ENCODE measurements around the gene PDE1C.

The PDE1C gene

GRCh38 chr7:31917256-31917655 lies 153.0 kb downstream of the PDE1C start:
- Histone ChIP-seq H3K27me3 (ENCODE audit: control insufficient read depth, insufficient read depth, low read length) (no peaks in the 10 kb centered on the region), H3K9ac (ENCODE audit: low read length) (no peak overlapping the region), H3K4me3 (ENCODE audit: low read length) (no peak overlapping the region), H3K36me3 (ENCODE audit: control insufficient read depth, insufficient read depth, low read length) (no peaks in the 10 kb centered on the region), H3K27ac (ENCODE audit: low read depth, low read length) (no peak overlapping the region), H3K4me1 (ENCODE audit: control insufficient read depth, insufficient read depth, low read length) (no peaks in the 10 kb centered on the region)

- Histone ChIP-seq H3K27me3 (ENCODE audit: control insufficient read depth, insufficient read depth, low read length) (no peaks in the 10 kb centered on the region), H3K36me3 (ENCODE audit: control insufficient read depth, insufficient read depth, low read length) (no peaks in the 10 kb centered on the region), H3K27ac (ENCODE audit: low read depth, low read length) (no peak overlapping the region), H3K9ac (ENCODE audit: low read length) (no peak overlapping the region), H3K4me3 (ENCODE audit: low read length) (no peak overlapping the region), H3K4me1 (ENCODE audit: control insufficient read depth, insufficient read depth, low read length) (no peaks in the 10 kb centered on the region)
Measured at GRCh38 chr7:31910191-31910590, 160.0 kb downstream of the PDE1C start.

- Histone ChIP-seq H3K9ac (ENCODE audit: low read length) (no peak overlapping the region), H3K4me3 (ENCODE audit: low read length) (no peak overlapping the region), H3K27ac (ENCODE audit: low read depth, low read length) (no peak overlapping the region), H3K27me3 (ENCODE audit: control insufficient read depth, insufficient read depth, low read length) (no peaks in the 10 kb centered on the region), H3K36me3 (ENCODE audit: control insufficient read depth, insufficient read depth, low read length) (no peaks in the 10 kb centered on the region), H3K4me1 (ENCODE audit: control insufficient read depth, insufficient read depth, low read length) (no peaks in the 10 kb centered on the region)
Measured at GRCh38 chr7:31906479-31907171, 163.6 kb downstream of the PDE1C start.

DNA sequence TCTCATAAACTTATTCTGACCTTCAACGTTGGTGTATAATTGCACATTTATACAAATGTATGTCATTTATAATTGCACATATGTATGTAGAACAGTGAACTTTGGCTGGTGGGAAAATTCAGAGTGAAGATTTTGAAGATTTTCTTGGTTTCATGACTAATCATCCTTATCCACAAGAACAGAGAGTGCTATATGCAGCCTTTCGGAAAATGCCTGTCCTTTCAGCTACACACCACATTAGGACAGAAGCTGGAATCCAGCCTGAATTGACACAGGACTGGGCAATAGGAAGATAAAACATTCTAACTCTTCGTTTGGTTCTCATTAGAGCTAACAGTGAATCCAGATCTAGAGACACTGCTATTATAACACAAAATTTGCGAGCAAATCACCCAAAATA lies 166.2 kb downstream of the PDE1C start:
- no peak overlapping the region for H3K9ac ChIP-seq (ENCODE audit: low read length)
- H3K36me3 ChIP-seq (ENCODE audit: control insufficient read depth, insufficient read depth, low read length) = no peaks in the 10 kb centered on the region
- no peaks in the 10 kb centered on the region for H3K4me1 ChIP-seq (ENCODE audit: control insufficient read depth, insufficient read depth, low read length)
- no peak overlapping the region for H3K27ac ChIP-seq (ENCODE audit: low read depth, low read length)
- H3K4me3 ChIP-seq (ENCODE audit: low read length) = no peak overlapping the region
- H3K27me3 ChIP-seq (ENCODE audit: control insufficient read depth, insufficient read depth, low read length) = no peaks in the 10 kb centered on the region

GRCh38 chr7:31899356-31899927 lies 170.8 kb downstream of the PDE1C start:
- Histone ChIP-seq H3K27ac (ENCODE audit: low read depth, low read length) (no peak overlapping the region), H3K9ac (ENCODE audit: low read length) (no peak overlapping the region), H3K27me3 (ENCODE audit: control insufficient read depth, insufficient read depth, low read length) (no peaks in the 10 kb centered on the region), H3K4me1 (ENCODE audit: control insufficient read depth, insufficient read depth, low read length) (no peaks in the 10 kb centered on the region), H3K36me3 (ENCODE audit: control insufficient read depth, insufficient read depth, low read length) (no peaks in the 10 kb centered on the region), H3K4me3 (ENCODE audit: low read length) (no peak overlapping the region)

DNA sequence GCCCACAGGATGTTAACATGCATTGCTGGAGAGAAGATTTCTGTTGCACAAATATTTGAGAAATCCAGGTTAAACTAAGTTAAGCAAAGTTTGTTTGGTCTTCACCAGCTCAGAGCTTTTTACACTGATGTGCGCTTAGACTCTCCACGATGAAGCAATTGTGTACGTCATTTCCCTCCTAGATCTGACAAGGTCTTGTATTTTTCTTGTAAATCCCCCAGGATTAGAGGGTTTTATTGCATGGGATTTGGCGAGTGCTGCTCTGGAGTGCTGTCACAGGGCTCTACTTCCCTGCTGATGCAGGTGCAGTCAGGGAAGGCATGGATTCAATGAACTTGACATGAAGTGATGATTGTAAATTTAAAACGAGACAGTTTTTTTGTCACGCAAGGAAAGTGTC lies 173.3 kb downstream of the PDE1C start:
- Histone ChIP-seq H3K4me1 (ENCODE audit: control insufficient read depth, insufficient read depth, low read length) (no peaks in the 10 kb centered on the region), H3K9ac (ENCODE audit: low read length) (no peak overlapping the region), H3K27ac (ENCODE audit: low read depth, low read length) (no peak overlapping the region), H3K27me3 (ENCODE audit: control insufficient read depth, insufficient read depth, low read length) (no peaks in the 10 kb centered on the region), H3K4me3 (ENCODE audit: low read length) (no peak overlapping the region), H3K36me3 (ENCODE audit: control insufficient read depth, insufficient read depth, low read length) (no peaks in the 10 kb centered on the region)

DNA sequence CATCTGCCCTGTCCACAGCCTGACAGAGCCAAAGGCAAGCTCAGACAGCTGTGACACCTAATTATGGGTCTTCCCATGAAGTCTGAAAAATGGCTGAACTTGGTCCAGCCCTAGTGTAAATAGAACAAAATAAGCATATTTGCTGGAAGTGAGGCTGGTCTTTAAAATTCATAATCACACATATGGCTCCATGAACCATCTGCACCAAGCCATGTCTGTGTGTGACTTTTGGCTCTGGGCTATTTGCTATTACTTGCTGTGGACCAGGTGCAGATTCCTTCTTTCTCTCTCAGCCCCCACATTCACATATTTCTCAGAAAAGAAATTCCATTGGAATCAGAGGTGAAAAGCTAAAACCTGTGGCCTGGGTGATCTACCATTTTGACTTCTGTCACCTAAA lies 175.9 kb downstream of the PDE1C start:
- Histone ChIP-seq H3K9ac (ENCODE audit: low read length) (no peak overlapping the region), H3K4me1 (ENCODE audit: control insufficient read depth, insufficient read depth, low read length) (no peaks in the 10 kb centered on the region), H3K27ac (ENCODE audit: low read depth, low read length) (no peak overlapping the region)

GRCh38 chr7:31893365-31893764 lies 176.8 kb downstream of the PDE1C start:
- Histone ChIP-seq H3K27me3 (ENCODE audit: control insufficient read depth, insufficient read depth, low read length) (no peaks in the 10 kb centered on the region), H3K4me3 (ENCODE audit: low read length) (no peak overlapping the region), H3K4me1 (ENCODE audit: control insufficient read depth, insufficient read depth, low read length) (no peaks in the 10 kb centered on the region), H3K9ac (ENCODE audit: low read length) (no peak overlapping the region), H3K27ac (ENCODE audit: low read depth, low read length) (no peak overlapping the region), H3K36me3 (ENCODE audit: control insufficient read depth, insufficient read depth, low read length) (no peaks in the 10 kb centered on the region)

More for the DNA sequence above, 175.9 kb downstream of the PDE1C start:
- H3K27me3 ChIP-seq (ENCODE audit: control insufficient read depth, insufficient read depth, low read length) = no peaks in the 10 kb centered on the region
- H3K36me3 ChIP-seq (ENCODE audit: control insufficient read depth, insufficient read depth, low read length) = no peaks in the 10 kb centered on the region
- H3K4me3 ChIP-seq (ENCODE audit: low read length) = no peak overlapping the region

- H3K36me3 ChIP-seq (ENCODE audit: control insufficient read depth, insufficient read depth, low read length) = no peaks in the 10 kb centered on the region
- no peaks in the 10 kb centered on the region for H3K4me1 ChIP-seq (ENCODE audit: control insufficient read depth, insufficient read depth, low read length)
- no peak overlapping the region for H3K27ac ChIP-seq (ENCODE audit: low read depth, low read length)
- no peak overlapping the region for H3K4me3 ChIP-seq (ENCODE audit: low read length)
- no peak overlapping the region for H3K9ac ChIP-seq (ENCODE audit: low read length)
- H3K27me3 ChIP-seq (ENCODE audit: control insufficient read depth, insufficient read depth, low read length) = no peaks in the 10 kb centered on the region
Measured at GRCh38 chr7:31892099-31892829, 177.9 kb downstream of the PDE1C start.

DNA sequence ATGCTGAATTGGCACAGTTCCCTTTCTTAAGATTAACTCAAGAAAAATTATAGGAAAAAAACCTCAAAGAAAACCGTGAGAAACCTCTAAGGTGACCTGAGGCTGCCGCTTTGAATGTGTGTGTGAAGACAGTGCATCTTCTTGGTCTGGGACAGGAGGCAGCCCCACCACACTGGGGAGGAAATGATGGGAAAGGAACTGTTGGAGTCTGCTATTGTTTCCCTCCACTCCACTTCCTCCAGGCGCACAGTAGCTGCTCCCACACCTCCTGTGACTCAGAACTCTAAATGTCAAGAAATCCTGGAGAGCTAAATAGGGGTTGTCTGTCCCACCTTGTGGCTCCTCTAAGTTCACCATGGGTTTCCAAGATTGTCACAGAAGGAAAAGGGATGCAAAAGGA lies 179.4 kb downstream of the PDE1C start:
- Histone ChIP-seq H3K9ac (ENCODE audit: low read length) (no peak overlapping the region), H3K27me3 (ENCODE audit: control insufficient read depth, insufficient read depth, low read length) (no peaks in the 10 kb centered on the region), H3K27ac (ENCODE audit: low read depth, low read length) (no peak overlapping the region), H3K4me1 (ENCODE audit: control insufficient read depth, insufficient read depth, low read length) (no peaks in the 10 kb centered on the region), H3K36me3 (ENCODE audit: control insufficient read depth, insufficient read depth, low read length) (no peaks in the 10 kb centered on the region), H3K4me3 (ENCODE audit: low read length) (no peak overlapping the region)

DNA sequence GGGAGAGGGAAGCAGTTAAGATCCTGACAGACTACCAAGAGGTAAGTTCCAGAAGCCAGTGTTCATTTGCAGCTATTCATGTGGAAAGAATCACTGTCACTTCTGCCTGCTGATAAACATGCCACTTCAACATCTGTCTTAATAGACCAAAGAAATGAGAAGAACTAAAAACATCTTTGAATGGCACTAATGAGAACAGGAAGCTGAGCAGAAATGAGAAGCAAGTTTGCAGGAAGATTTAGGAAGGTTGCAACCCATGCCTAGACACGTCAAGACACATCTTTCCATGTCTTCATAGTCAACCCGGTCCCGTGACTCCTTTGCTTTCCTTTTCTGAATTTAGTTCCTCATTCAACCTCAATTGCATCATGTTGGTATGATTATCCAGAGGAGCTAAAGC lies 180.0 kb downstream of the PDE1C start:
- Histone ChIP-seq H3K4me3 (ENCODE audit: low read length) (no peak overlapping the region), H3K9ac (ENCODE audit: low read length) (no peak overlapping the region), H3K4me1 (ENCODE audit: control insufficient read depth, insufficient read depth, low read length) (no peaks in the 10 kb centered on the region), H3K27ac (ENCODE audit: low read depth, low read length) (no peak overlapping the region), H3K36me3 (ENCODE audit: control insufficient read depth, insufficient read depth, low read length) (no peaks in the 10 kb centered on the region), H3K27me3 (ENCODE audit: control insufficient read depth, insufficient read depth, low read length) (no peaks in the 10 kb centered on the region)

GRCh38 chr7:31887006-31887405 lies 183.2 kb downstream of the PDE1C start:
- Histone ChIP-seq H3K36me3 (ENCODE audit: control insufficient read depth, insufficient read depth, low read length) (no peaks in the 10 kb centered on the region), H3K27me3 (ENCODE audit: control insufficient read depth, insufficient read depth, low read length) (no peaks in the 10 kb centered on the region), H3K4me3 (ENCODE audit: low read length) (no peak overlapping the region), H3K27ac (ENCODE audit: low read depth, low read length) (no peak overlapping the region), H3K4me1 (ENCODE audit: control insufficient read depth, insufficient read depth, low read length) (peaks cover 9% of the 10 kb centered on the region), H3K9ac (ENCODE audit: low read length) (no peak overlapping the region)

DNA sequence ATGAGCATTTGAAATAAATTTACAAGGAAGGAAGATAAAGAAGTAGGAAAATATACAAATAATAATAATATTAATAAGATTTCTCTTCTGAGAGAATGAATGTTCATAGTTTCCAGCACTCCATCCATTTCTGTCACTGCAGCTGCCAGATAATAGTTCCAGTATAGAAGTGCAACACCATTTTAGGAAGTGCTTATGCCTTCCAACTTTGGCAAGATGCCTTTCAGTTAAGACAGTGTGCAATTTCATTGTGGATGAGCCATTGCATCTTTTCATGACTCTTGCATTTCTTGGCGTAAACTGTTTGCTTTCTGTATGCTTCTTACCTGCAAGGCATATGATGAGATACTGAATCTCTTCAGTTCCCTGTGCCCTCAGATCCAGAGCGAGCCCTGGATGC lies 185.0 kb downstream of the PDE1C start:
- Histone ChIP-seq H3K9ac (ENCODE audit: low read length) (no peak overlapping the region), H3K36me3 (ENCODE audit: control insufficient read depth, insufficient read depth, low read length) (no peaks in the 10 kb centered on the region), H3K4me1 (ENCODE audit: control insufficient read depth, insufficient read depth, low read length) (peaks cover 9% of the 10 kb centered on the region), H3K27me3 (ENCODE audit: control insufficient read depth, insufficient read depth, low read length) (no peaks in the 10 kb centered on the region), H3K4me3 (ENCODE audit: low read length) (no peak overlapping the region), H3K27ac (ENCODE audit: low read depth, low read length) (peak overlapping the region; percentile 48)

Measured in rectal smooth muscle tissue (tissue), 1 donor.